GM12865 (cell line): ENCODE measurements around the gene SOX5.

Source experiments
- DNase-seq: peaks from one replicate; pipeline ENCODE4 v3.0.0; 2010; ENCODE audit warnings: low read depth
- H3K4me3 ChIP-seq: 2 replicates; pipeline ENCODE4 v1.5.1; 2011; ENCODE audit warnings: mild to moderate bottlenecking, low read depth, low read length, control low read depth
- CTCF ChIP-seq: IDR thresholded peaks from 2 replicates; pipeline ENCODE4 v1.5.1; 2011; ENCODE audit warnings: low read length, control low read depth, low read depth, inconsistent platforms; ENCODE audit not compliant: insufficient read depth; ENCODE audit errors: missing control alignments

The SOX5 gene

GRCh38 chr12:23949348-23950209 is at the start of gene SOX5:
Gene SOX5, minus strand, starts transcription at chr12:23949670. Its CDS starts 69 bp downstream, at chr12:23949601.
- no peak within 1 kb of the TSS for H3K4me3 ChIP-seq
- DNase-seq, result no peak
- no peak for TF ChIP-seq CTCF

GRCh38 chr12:23987046-23987445 is 37.6 kb upstream of the SOX5 start:
- no peak for DNase-seq
- TF ChIP-seq CTCF, result no peak
- H3K4me3 ChIP-seq, result no peak overlapping the region

- no peak for DNase-seq
- no peak for TF ChIP-seq CTCF
- no peak overlapping the region for H3K4me3 ChIP-seq
Observed at GRCh38 chr12:23980826-23981225, 31.4 kb upstream of the SOX5 start.

- no peak for TF ChIP-seq CTCF
- no peak overlapping the region for H3K4me3 ChIP-seq
- DNase-seq, result no peak
Observed at GRCh38 chr12:23964812-23965211, 15.3 kb upstream of the SOX5 start.

GRCh38 chr12:23959826-23960225 is 10.4 kb upstream of the SOX5 start:
- no peak for TF ChIP-seq CTCF
- DNase-seq, result no peak
- no peak overlapping the region for H3K4me3 ChIP-seq

GRCh38 chr12:23954332-23954731 is 4.9 kb upstream of the SOX5 start:
- DNase-seq, result no peak
- H3K4me3 ChIP-seq, result no peak overlapping the region
- no peak for TF ChIP-seq CTCF

GRCh38 chr12:23952071-23952470 is 2.6 kb upstream of the SOX5 start:
- no peak for TF ChIP-seq CTCF
- no peak for DNase-seq
- H3K4me3 ChIP-seq, result no peak overlapping the region
